Progenitor cell of endocrine pancreas (in vitro differentiated cells): Measurements from ENCODE around the gene HIC1. TPM values are rescaled to one million over a fixed set of nuclear protein-coding genes. Genes with fewer than 3 reads are reported as not detected.

ENCODE experiments used
- DNase-seq: peaks from one replicate; pipeline ENCODE4 v3.0.0; 2021; ENCODE audit warnings: low spot score; ENCODE audit not compliant: unreplicated experiment
- H3K27ac Mint-ChIP-seq: 2 replicates; pipeline ENCODE4 v1.8.0; 2021; ENCODE audit warnings: mild to moderate bottlenecking, moderate library complexity, mixed read lengths
- H3K27me3 Mint-ChIP-seq: 2 replicates; pipeline ENCODE4 v1.8.0; 2021; ENCODE audit warnings: mixed read lengths
- H3K36me3 Mint-ChIP-seq: 2 replicates; pipeline ENCODE4 v1.8.0; 2022; ENCODE audit warnings: mixed read lengths; ENCODE audit not compliant: insufficient read depth
- H3K4me1 Mint-ChIP-seq: 2 replicates; pipeline ENCODE4 v1.8.0; 2021; ENCODE audit warnings: low read depth, mixed read lengths
- H3K4me3 Mint-ChIP-seq: 2 replicates; pipeline ENCODE4 v1.8.0; 2021; ENCODE audit warnings: low read depth, mild to moderate bottlenecking, moderate library complexity, mixed read lengths
- H3K9me3 Mint-ChIP-seq: 2 replicates; pipeline ENCODE4 v1.8.0; 2021; ENCODE audit warnings: low read depth, mixed read lengths
- CTCF ChIP-seq: fragments of 200-600 bp; sonication (generic); IDR thresholded peaks from one replicate; pipeline ENCODE4 v1.5.0; 2021; ENCODE audit warnings: antibody characterized with exemption, mild to moderate bottlenecking; ENCODE audit not compliant: unreplicated experiment
- total RNA-seq: library from RNA; stranded (reverse); gene quantifications from 2 replicates; pipeline ENCODE4 v1.2.1, GENCODE V29; 2021

HIC1 gene
- total RNA-seq, 1 donor from 2014 or later = 0.86 TPM

DNA sequence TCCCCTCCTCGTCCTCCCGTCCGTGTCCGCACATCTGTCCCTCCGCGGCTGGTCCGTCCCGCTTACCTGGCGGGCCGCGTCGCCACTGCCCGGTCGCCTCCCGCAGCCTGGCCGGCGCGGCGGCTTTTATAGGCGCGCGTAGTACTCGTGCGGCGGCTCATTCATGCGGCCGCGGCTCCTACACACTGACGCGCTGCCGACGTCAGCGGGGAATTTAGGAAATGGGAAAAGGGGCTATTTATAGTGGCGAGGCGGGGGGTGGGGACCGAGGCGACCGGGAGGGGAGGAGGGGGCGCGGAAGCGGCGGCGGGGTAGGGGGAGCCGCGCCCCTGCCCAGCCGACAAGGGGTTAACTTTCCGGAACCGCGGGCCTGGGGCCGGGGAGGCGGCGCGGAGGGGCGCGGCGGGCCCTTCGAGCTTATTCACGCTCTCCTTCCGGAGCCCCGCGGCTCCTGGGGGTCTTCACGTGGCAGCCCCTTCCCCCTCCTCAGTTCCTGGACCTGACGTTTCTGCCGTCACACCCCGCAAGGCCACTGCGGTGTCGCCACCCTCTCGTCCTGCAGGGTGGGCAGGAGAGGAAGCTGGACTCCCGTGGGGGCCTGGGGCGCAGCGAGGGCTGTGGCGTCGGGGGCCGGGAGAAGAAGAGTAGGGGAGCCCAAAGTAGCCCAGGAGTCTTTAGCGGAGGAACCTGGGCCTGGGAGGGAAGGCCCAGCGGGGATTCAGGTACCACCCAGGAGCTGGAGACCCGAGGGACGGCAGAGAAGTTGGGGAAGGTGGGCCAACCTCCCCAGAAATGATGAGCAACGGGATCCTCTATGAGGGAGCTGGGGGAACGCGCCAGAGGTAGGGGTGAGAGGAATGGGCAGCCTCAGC is 3.6 kb upstream of the HIC1 start:
- Mint-ChIP-seq H3K27ac (no peak overlapping the region), H3K4me3 (peak overlapping the region; percentile 47), H3K4me1 (peaks cover 11% of the 10 kb centered on the region), H3K27me3 (peaks cover 36% of the 10 kb centered on the region), H3K9me3 (no peaks in the 10 kb centered on the region), H3K36me3 (no peaks in the 10 kb centered on the region)
- no peak for DNase-seq
- TF ChIP-seq CTCF = no peak

DNA sequence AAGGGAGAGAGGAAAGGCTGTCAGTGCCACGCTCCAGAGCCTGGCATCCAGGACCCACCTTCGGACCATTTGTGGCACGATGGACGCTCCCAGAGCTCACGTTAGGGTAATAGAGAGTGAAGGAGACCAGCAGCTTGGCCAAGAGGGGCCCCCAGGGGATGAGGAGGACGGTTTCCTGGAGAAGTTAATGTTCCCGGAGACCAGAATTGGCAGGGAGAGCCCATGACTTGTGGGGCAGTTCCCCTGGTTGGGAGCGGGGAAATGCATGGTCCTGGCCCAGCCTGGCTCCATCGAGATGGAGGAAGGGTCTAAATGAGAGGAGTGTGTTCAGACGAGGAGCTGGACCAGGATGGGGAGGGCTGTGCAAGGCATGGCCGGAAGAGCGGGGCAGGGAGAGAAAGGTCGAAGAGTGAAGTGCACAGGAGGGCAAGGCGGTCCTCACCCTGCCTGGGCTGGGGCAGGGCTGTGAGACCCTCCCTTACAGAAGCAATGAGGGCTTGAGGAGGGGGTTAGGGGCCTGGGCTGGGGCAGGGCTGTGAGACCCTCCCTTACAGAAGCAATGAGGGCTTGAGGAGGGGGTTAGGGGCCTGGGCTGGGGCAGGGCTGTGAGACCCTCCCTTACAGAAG is 2.9 kb upstream of the HIC1 start:
- DNase-seq = no peak
- no peak for TF ChIP-seq CTCF
- Mint-ChIP-seq H3K4me3 (no peak overlapping the region), H3K36me3 (no peaks in the 10 kb centered on the region), H3K9me3 (no peaks in the 10 kb centered on the region), H3K27ac (no peak overlapping the region), H3K27me3 (peaks cover 39% of the 10 kb centered on the region), H3K4me1 (peaks cover 11% of the 10 kb centered on the region)

DNA sequence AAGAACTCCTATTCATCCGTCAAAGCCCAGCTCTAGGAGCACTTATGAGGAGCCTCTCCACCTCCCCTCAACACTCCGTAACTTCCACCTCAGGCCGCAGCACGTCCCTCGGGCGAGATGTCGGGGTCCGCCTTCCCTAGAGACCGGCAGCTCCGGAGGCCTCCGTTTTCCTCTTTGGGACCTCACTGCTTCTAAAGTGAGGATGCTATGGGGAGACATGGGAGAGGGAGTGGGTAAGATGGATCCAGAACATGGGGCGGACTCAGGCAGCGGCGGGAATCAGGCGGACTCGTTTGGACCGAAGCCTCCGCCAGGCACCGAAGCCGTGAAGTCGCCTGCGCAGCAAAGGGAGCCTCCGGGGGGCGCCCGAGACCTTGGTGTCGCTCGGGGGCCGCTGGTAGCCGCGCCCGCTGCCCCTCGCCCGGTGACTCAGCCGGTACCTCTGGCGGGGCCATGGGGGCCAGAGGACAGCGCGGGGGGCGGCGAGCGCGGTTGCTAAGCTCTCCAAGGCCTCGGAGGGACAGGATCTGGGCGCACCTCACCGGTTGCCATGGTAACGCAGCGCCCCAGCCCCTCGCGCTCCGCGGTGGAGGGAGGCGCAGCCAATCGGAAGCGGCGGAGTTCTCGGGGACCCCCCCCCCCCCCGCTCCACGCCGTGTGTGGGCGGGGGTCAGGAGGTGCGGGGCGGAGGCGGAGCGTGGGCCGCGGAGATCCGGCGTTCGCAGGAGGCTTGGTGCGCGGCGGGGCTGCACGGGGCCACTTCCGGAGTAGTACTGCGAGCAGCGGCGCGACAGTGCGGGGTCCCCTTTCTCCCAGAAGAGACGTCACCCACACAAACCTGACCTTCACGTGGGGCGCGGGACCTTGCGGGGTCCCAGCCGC is 1.3 kb upstream of the HIC1 start:
- Mint-ChIP-seq H3K4me3 (peak overlapping the region; percentile 35), H3K4me1 (peaks cover 10% of the 10 kb centered on the region), H3K9me3 (no peaks in the 10 kb centered on the region), H3K27ac (no peak overlapping the region), H3K36me3 (peaks cover 2% of the 10 kb centered on the region), H3K27me3 (peaks cover 33% of the 10 kb centered on the region)
- no peak for DNase-seq
- TF ChIP-seq CTCF = peak; percentile 48

DNA sequence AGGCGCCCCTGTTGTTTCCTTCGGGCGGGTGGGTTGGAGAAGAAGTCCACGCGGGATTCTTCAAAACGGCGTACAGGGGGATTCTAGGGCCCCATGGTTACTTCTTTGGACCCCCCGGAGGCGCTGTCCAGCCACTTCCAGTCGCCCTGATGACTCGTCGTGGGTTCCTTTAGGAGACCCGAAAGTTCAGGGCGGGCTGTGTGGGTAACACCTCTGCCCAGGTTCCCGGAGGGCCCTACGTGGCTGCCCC is 716 bp upstream of the HIC1 start:
- H3K27ac Mint-ChIP-seq = no peak overlapping the region
- no peak for TF ChIP-seq CTCF
- H3K9me3 Mint-ChIP-seq = no peaks in the 10 kb centered on the region
- H3K27me3 Mint-ChIP-seq = peaks cover 30% of the 10 kb centered on the region
- H3K4me3 Mint-ChIP-seq = peak overlapping the region; percentile 35
- DNase-seq = no peak
- peaks cover 7% of the 10 kb centered on the region for H3K4me1 Mint-ChIP-seq
- H3K36me3 Mint-ChIP-seq = peaks cover 2% of the 10 kb centered on the region
